ENCODE measurements around the gene PGLYRP3. TPM values are rescaled to one million over a fixed set of nuclear protein-coding genes. Genes with fewer than 3 reads are reported as not detected.

Gene PGLYRP3
- polyA plus RNA-seq, 1 donor = not detected

Other genes starting within 250 kb of the PGLYRP3 start
- gene SPRR2B, start 241.3 kb downstream of the PGLYRP3 start, polyA plus RNA-seq = not detected
- gene SPRR2E, start 218.4 kb downstream of the PGLYRP3 start, polyA plus RNA-seq = not detected
- gene SPRR2F, start 199.4 kb downstream of the PGLYRP3 start, polyA plus RNA-seq = 1.3 TPM
- not detected for gene SPRR2G, start 162.1 kb downstream of the PGLYRP3 start, polyA plus RNA-seq
- gene LELP1, start 109.5 kb downstream of the PGLYRP3 start, polyA plus RNA-seq = not detected
- gene PRR9, start 95.4 kb downstream of the PGLYRP3 start, polyA plus RNA-seq = 0.06 TPM
- not detected for gene LORICRIN, start 53.3 kb downstream of the PGLYRP3 start, polyA plus RNA-seq
- gene PGLYRP4, start 35.9 kb upstream of the PGLYRP3 start, polyA plus RNA-seq = 0.31 TPM
- 40.3 TPM for gene S100A9, start 44.9 kb upstream of the PGLYRP3 start, polyA plus RNA-seq
- gene S100A12, start 62.7 kb upstream of the PGLYRP3 start, polyA plus RNA-seq = 0.36 TPM
- gene S100A8, start 78.1 kb upstream of the PGLYRP3 start, polyA plus RNA-seq = 2.5 TPM
- gene S100A7A, start 103.6 kb upstream of the PGLYRP3 start, polyA plus RNA-seq = not detected
- not detected for gene S100A7, start 147.7 kb upstream of the PGLYRP3 start, polyA plus RNA-seq
- 334 TPM for gene S100A6, start 223.0 kb upstream of the PGLYRP3 start, polyA plus RNA-seq
- 0.10 TPM for gene S100A5, start 228.0 kb upstream of the PGLYRP3 start, polyA plus RNA-seq
- gene S100A4, start 232.9 kb upstream of the PGLYRP3 start, polyA plus RNA-seq = 18.0 TPM
- not detected for gene S100A3, start 236.3 kb upstream of the PGLYRP3 start, polyA plus RNA-seq